GM23248 (cell line): ENCODE data around the gene WDR27. TPM values are rescaled to one million over a fixed set of nuclear protein-coding genes. Genes with fewer than 3 reads are reported as not detected.

Experiments
- DNase-seq: peaks from one replicate; pipeline ENCODE4 v3.0.0-alpha.2; 2015
- H2AFZ ChIP-seq: fragments of 200-600 bp; sonication (generic); 2 replicates; pipeline ENCODE4 v1.6.1; 2016; ENCODE audit warnings: antibody characterized with exemption
- H3F3A ChIP-seq: fragments of 200-600 bp; sonication (generic); 2 replicates; pipeline ENCODE4 v1.6.1; 2016; ENCODE audit warnings: mild to moderate bottlenecking, antibody characterized with exemption, mixed run types; ENCODE audit not compliant: insufficient read depth
- H3K27ac ChIP-seq: fragments of 200-600 bp; sonication (generic); 2 replicates; pipeline ENCODE4 v1.5.1; 2016; ENCODE audit warnings: mild to moderate bottlenecking
- H3K27me3 ChIP-seq: fragments of 200-600 bp; sonication (generic); replicated peaks from 2 replicates; pipeline ENCODE4 v1.6.1; 2016; ENCODE audit warnings: mild to moderate bottlenecking; ENCODE audit not compliant: insufficient read depth
- H3K36me3 ChIP-seq: fragments of 200-600 bp; sonication (generic); 2 replicates; pipeline ENCODE4 v1.6.1; 2016; ENCODE audit warnings: low read depth, mild to moderate bottlenecking
- H3K4me1 ChIP-seq: fragments of 200-600 bp; sonication (generic); 2 replicates; pipeline ENCODE4 v1.6.1; 2016; ENCODE audit warnings: mild to moderate bottlenecking; ENCODE audit not compliant: insufficient read depth
- H3K4me2 ChIP-seq: fragments of 200-600 bp; sonication (generic); one replicate; pipeline ENCODE4 v1.6.1; 2016; ENCODE audit warnings: mild to moderate bottlenecking; ENCODE audit not compliant: unreplicated experiment
- H3K4me3 ChIP-seq: fragments of 200-600 bp; sonication (generic); 2 replicates; pipeline ENCODE4 v1.5.1; 2016; ENCODE audit warnings: mild to moderate bottlenecking
- H3K79me2 ChIP-seq: fragments of 200-600 bp; sonication (generic); 2 replicates; pipeline ENCODE4 v1.6.1; 2016; ENCODE audit warnings: mild to moderate bottlenecking; ENCODE audit not compliant: insufficient read depth
- H3K9ac ChIP-seq: fragments of 200-600 bp; sonication (generic); 2 replicates; pipeline ENCODE4 v1.6.1; 2016; ENCODE audit warnings: mild to moderate bottlenecking
- H3K9me2 ChIP-seq: fragments of 200-600 bp; sonication (generic); 2 replicates; pipeline ENCODE4 v1.6.1; 2016; ENCODE audit warnings: mixed run types, mild to moderate bottlenecking, moderate library complexity; ENCODE audit not compliant: insufficient read depth
- H3K9me3 ChIP-seq: fragments of 200-600 bp; sonication (generic); one replicate; pipeline ENCODE4 v1.6.1; 2017; ENCODE audit warnings: low read depth
- H4K20me1 ChIP-seq: fragments of 200-600 bp; sonication (generic); 2 replicates; pipeline ENCODE4 v1.6.0; 2016; ENCODE audit not compliant: insufficient read depth
- EZH2 ChIP-seq: fragments of 200-600 bp; sonication (generic); IDR thresholded peaks from 2 replicates; pipeline ENCODE4 v1.6.1; 2018; ENCODE audit warnings: antibody characterized with exemption, mild to moderate bottlenecking; ENCODE audit not compliant: insufficient read depth, poor library complexity, severe bottlenecking
- EZH2phosphoT487 ChIP-seq: fragments of 200-600 bp; sonication (generic); IDR thresholded peaks from 2 replicates; pipeline ENCODE4 v1.6.1; 2018; ENCODE audit warnings: antibody characterized with exemption, moderate library complexity, mild to moderate bottlenecking, low read depth; ENCODE audit not compliant: insufficient read depth
- WGBS, 2 experiments: methylation state at CpG; one replicate each; pipeline ENCODE4 v1.1.6; 2015 to 2017; ENCODE audit warnings: low lambda C conversion rate in 2 of 2, low coverage in 1 of 2; ENCODE audit errors: missing lambda C conversion rate in 2 of 2; 5-methylcytosine and 5-hydroxymethylcytosine counted together
- in situ Hi-C: fragments of 300-500 bp; cut with MboI; formaldehyde crosslinking; loops from 2 replicates; pipeline ENCODE4 v1.15.0; 2020
- polyA plus RNA-seq: library from polyadenylated mRNA; unstranded; fragments of >200 nt; fragmentation: Nextera tagmentation; extraction: Ambion mirVana; gene quantifications from 2 replicates; pipeline ENCODE4 v1.2.1, GENCODE V29; 2016
- total RNA-seq: library from RNA; depleted of rRNA; stranded (reverse); fragments of >200 nt; shearing (Covaris generic); gene quantifications from 2 replicates; pipeline ENCODE4 v1.2.3, GENCODE V29; 2014

WDR27 gene
- total and polyA plus RNA-seq, 2 experiments from 2014 or later = 9.2 to 9.3 TPM

- Histone ChIP-seq H2AFZ (no peak overlapping the region), H3K4me1 (no peaks in the 10 kb centered on the region), H3K79me2 (no peaks in the 10 kb centered on the region), H3F3A (no peaks in the 10 kb centered on the region), H3K36me3 (no peaks in the 10 kb centered on the region; the same call in 1 of the 2 replicates), H3K27ac (no peak overlapping the region), H3K27me3 (no peaks in the 10 kb centered on the region), H4K20me1 (no peaks in the 10 kb centered on the region), H3K9ac (no peak overlapping the region), H3K9me2 (no peaks in the 10 kb centered on the region), H3K4me3 (no peak overlapping the region), H3K4me2 (no peak overlapping the region), H3K9me3 (no peaks in the 10 kb centered on the region)
- TF ChIP-seq EZH2 = no peak
- no peak for TF ChIP-seq EZH2phosphoT487
- in situ Hi-C loops = no loop called here
- 96 to 100% methylated on average over 7 of the region's 7 CpGs for WGBS, 2 experiments
- no peak for DNase-seq
These were observed 40.5 kb downstream of the WDR27 start for GRCh38 chr6:169661391-169661756.

GRCh38 chr6:169660751-169661390 is 41.0 kb downstream of the WDR27 start:
- no peaks in the 10 kb centered on the region for H3F3A ChIP-seq
- H3K9me3 ChIP-seq = no peaks in the 10 kb centered on the region
- no peak overlapping the region for H3K4me3 ChIP-seq
- no peak overlapping the region for H3K4me2 ChIP-seq
- H4K20me1 ChIP-seq = no peaks in the 10 kb centered on the region
- no peaks in the 10 kb centered on the region for H3K79me2 ChIP-seq
- DNase-seq = no peak
- H3K9me2 ChIP-seq = no peaks in the 10 kb centered on the region
- TF ChIP-seq EZH2 (no peak), EZH2phosphoT487 (no peak)
- H3K4me1 ChIP-seq = no peaks in the 10 kb centered on the region
- H2AFZ ChIP-seq = no peak overlapping the region
- in situ Hi-C loops = no loop called here
- no peak overlapping the region for H3K27ac ChIP-seq
- no peaks in the 10 kb centered on the region for H3K36me3 ChIP-seq
- 92 to 99% methylated on average over 13 to 26 of the region's 26 CpGs for WGBS, 2 experiments
- H3K9ac ChIP-seq = no peak overlapping the region
- H3K27me3 ChIP-seq = no peaks in the 10 kb centered on the region

GRCh38 chr6:169659820-169660610 is 41.8 kb downstream of the WDR27 start:
- WGBS, 2 experiments = 95 to 96% methylated on average over 24 of the region's 26 CpGs
- no peaks in the 10 kb centered on the region for H4K20me1 ChIP-seq
- no peak for DNase-seq
- in situ Hi-C loops = no loop called here
- H3K4me3 ChIP-seq = no peak overlapping the region
- H3K79me2 ChIP-seq = no peaks in the 10 kb centered on the region
- H3K9me3 ChIP-seq = no peaks in the 10 kb centered on the region
- no peak overlapping the region for H3K4me2 ChIP-seq
- no peaks in the 10 kb centered on the region for H3F3A ChIP-seq
- H3K27ac ChIP-seq = no peak overlapping the region
- H3K36me3 ChIP-seq = no peaks in the 10 kb centered on the region
- no peak overlapping the region for H3K9ac ChIP-seq
- no peaks in the 10 kb centered on the region for H3K9me2 ChIP-seq
- TF ChIP-seq EZH2phosphoT487 (no peak), EZH2 (no peak)
- no peak overlapping the region for H2AFZ ChIP-seq
- no peaks in the 10 kb centered on the region for H3K27me3 ChIP-seq
- H3K4me1 ChIP-seq = no peaks in the 10 kb centered on the region

- H3K9ac ChIP-seq = no peak overlapping the region
- 91 to 93% methylated on average over 13 of the region's 13 CpGs for WGBS, 2 experiments
- H3K36me3 ChIP-seq = no peaks in the 10 kb centered on the region
- H3K4me2 ChIP-seq = no peak overlapping the region
- H3K4me3 ChIP-seq = no peak overlapping the region
- no peak overlapping the region for H2AFZ ChIP-seq
- no peak overlapping the region for H3K27ac ChIP-seq
- no peaks in the 10 kb centered on the region for H3K9me3 ChIP-seq
- H3F3A ChIP-seq = no peaks in the 10 kb centered on the region
- DNase-seq = no peak
- no peaks in the 10 kb centered on the region for H3K27me3 ChIP-seq
- H3K4me1 ChIP-seq = no peaks in the 10 kb centered on the region
- H3K9me2 ChIP-seq = no peaks in the 10 kb centered on the region
- no peaks in the 10 kb centered on the region for H3K79me2 ChIP-seq
- in situ Hi-C loops = no loop called here
- no peak for TF ChIP-seq EZH2
- TF ChIP-seq EZH2phosphoT487 = no peak
- no peaks in the 10 kb centered on the region for H4K20me1 ChIP-seq
These were observed 44.6 kb downstream of the WDR27 start for GRCh38 chr6:169657284-169657610.
